Naive thymus-derived CD4-positive, alpha-beta T cell (primary cell): ENCODE data around the gene HAGH. TPM values are rescaled to one million over a fixed set of nuclear protein-coding genes. Genes with fewer than 3 reads are reported as not detected.

ENCODE experiments used
- ATAC-seq: fragments of 150-1000 bp; cut with Tn5 transposase; 2 replicates; pipeline ENCODE4 v1.10.0; 2021; ENCODE audit warnings: mild to moderate bottlenecking, moderate library complexity
- CTCF ChIA-PET: fragments of 350-600 bp; sonication (Branson Sonifier 250); formaldehyde crosslinking; loops from one replicate; lab custom pipeline; 2021; ENCODE audit warnings: antibody characterized with exemption; lab: Charles Lee
- POLR2A ChIA-PET: fragments of 350-600 bp; sonication (Branson Sonifier 250); formaldehyde crosslinking; loops from one replicate; lab custom pipeline; 2021; ENCODE audit warnings: antibody characterized with exemption, inconsistent platforms; lab: Charles Lee
- DNase-seq, 9 donors: peaks; one replicate each; pipeline versions ENCODE4 v3.0.0 to v3.0.0-alpha.2; 2020 to 2022; ENCODE audit warnings: mixed read lengths in 1 of 9
- H3K27ac ChIP-seq: one replicate; pipeline ENCODE4 v1.7.0; 2013; ENCODE audit warnings: mild to moderate bottlenecking, low read depth, low read length, moderate library complexity
- H3K27me3 ChIP-seq, 2 donors: one replicate each; pipeline ENCODE4 v1.7.0; 2013; ENCODE audit warnings: low read length in 2 of 2, mild to moderate bottlenecking in 2 of 2, moderate library complexity in 2 of 2; ENCODE audit not compliant: control insufficient read depth in 2 of 2, insufficient read depth in 2 of 2
- H3K36me3 ChIP-seq, 3 experiments: 1 replicate in 2 of 3; 2 replicates in 1 of 3; pipeline ENCODE4 v1.7.0; 2013; ENCODE audit warnings: low read length in 3 of 3, mild to moderate bottlenecking in 3 of 3, moderate library complexity in 1 of 3; ENCODE audit not compliant: insufficient read depth in 3 of 3, control insufficient read depth in 2 of 3
- H3K4me1 ChIP-seq, 2 donors: one replicate each; pipeline ENCODE4 v1.7.0; 2013; ENCODE audit warnings: low read length in 2 of 2, mild to moderate bottlenecking in 2 of 2, moderate library complexity in 1 of 2; ENCODE audit not compliant: control insufficient read depth in 2 of 2, insufficient read depth in 2 of 2
- H3K4me3 ChIP-seq: 2 replicates; pipeline ENCODE4 v1.7.0; 2013; ENCODE audit warnings: mild to moderate bottlenecking, low read length
- H3K9me3 ChIP-seq, 3 experiments: 1 replicate in 2 of 3; 2 replicates in 1 of 3; pipeline ENCODE4 v1.7.0; 2013; ENCODE audit warnings: low read length in 3 of 3; ENCODE audit not compliant: control insufficient read depth in 2 of 3
- H3K27ac Mint-ChIP-seq, 9 donors: one replicate each; pipeline ENCODE4 v1.8.0; 2020 to 2022; ENCODE audit warnings: mixed read lengths in 9 of 9, mild to moderate bottlenecking in 8 of 9, moderate library complexity in 5 of 9, inconsistent platforms in 2 of 9
- H3K27me3 Mint-ChIP-seq, 5 donors: one replicate each; pipeline ENCODE4 v1.8.0; 2021 to 2022; ENCODE audit warnings: mixed read lengths in 5 of 5, mild to moderate bottlenecking in 1 of 5
- H3K36me3 Mint-ChIP-seq, 5 donors: one replicate each; pipeline ENCODE4 v1.8.0; 2020 to 2022; ENCODE audit warnings: mixed read lengths in 5 of 5, mild to moderate bottlenecking in 3 of 5, inconsistent platforms in 1 of 5
- H3K4me1 Mint-ChIP-seq, 7 donors: one replicate each; pipeline ENCODE4 v1.8.0; 2020 to 2022; ENCODE audit warnings: mixed read lengths in 7 of 7, mild to moderate bottlenecking in 3 of 7, inconsistent platforms in 1 of 7
- H3K4me3 Mint-ChIP-seq, 10 donors: one replicate each; pipeline ENCODE4 v1.8.0; 2020 to 2022; ENCODE audit warnings: mild to moderate bottlenecking in 10 of 10, mixed read lengths in 10 of 10, moderate library complexity in 6 of 10, inconsistent platforms in 2 of 10
- H3K9me3 Mint-ChIP-seq, 11 donors: one replicate each; pipeline ENCODE4 v1.8.0; 2020 to 2022; ENCODE audit warnings: mixed read lengths in 11 of 11, mild to moderate bottlenecking in 4 of 11, inconsistent platforms in 1 of 11, moderate library complexity in 1 of 11
- intact Hi-C, 2 donors: fragments of 100-400 bp; cut with micrococcal nuclease; formaldehyde crosslinking; loops; one replicate each; pipeline ENCODE4 v1.15.1; 2023
- polyA plus RNA-seq, 2 donors: library from polyadenylated mRNA; unstranded; fragments of 300-500 nt; fragmentation: Illumina TruSeq; gene quantifications; one replicate each; pipeline ENCODE4 v1.2.3, GENCODE V29; 2021
- total RNA-seq, 6 experiments: library from RNA in 5 of 6; stranded (reverse) in 5 of 6; gene quantifications; 1 replicate in 5 of 6; 2 replicates in 1 of 6; pipeline ENCODE4 v1.2.3 and lab custom pipeline; 2021 to 2026

The HAGH gene
- total and polyA plus RNA-seq, 7 experiments from 2014 or later = 39.4 to 72.9 (median 48.9) TPM

GRCh38 chr16:1857433-1858097 lies 30.9 kb upstream of the HAGH start:
- intact Hi-C loops = no loop called here
- H3K4me3 Mint-ChIP-seq = peak overlapping the region in 1 of 10 donors; percentile 50
- Histone ChIP-seq H3K4me3 (no peak overlapping the region), H3K27me3 (no peaks in the 10 kb centered on the region), H3K4me1 (peaks cover 0 to 18% of the 10 kb centered on the region in 2 donors), H3K9me3 (no peaks in the 10 kb centered on the region), H3K36me3 (no peaks in the 10 kb centered on the region), H3K27ac (no peak overlapping the region)
- H3K27me3 Mint-ChIP-seq = peaks cover 4 to 40% (median 5%) of the 10 kb centered on the region in 5 donors
- ATAC-seq (no peak), DNase-seq (no peak)
- ChIA-PET POLR2A (interaction anchor here (1.1 kb wide), 1 partner anchor 8 kb away, joined by 3 read pairs; no protein-coding TSS in a partner anchor), CTCF (no interaction called here)
- peaks cover 9 to 35% (median 31%) of the 10 kb centered on the region in 7 donors for H3K4me1 Mint-ChIP-seq
- peak overlapping the region in 7 of 9 donors; percentile 20 to 88 (median 79) for H3K27ac Mint-ChIP-seq
- H3K36me3 Mint-ChIP-seq = no peaks in the 10 kb centered on the region
- no peaks in the 10 kb centered on the region for H3K9me3 Mint-ChIP-seq

GRCh38 chr16:1851793-1852192 lies 25.2 kb upstream of the HAGH start:
- intact Hi-C loops = no loop called here
- ATAC-seq = no peak
- CTCF ChIA-PET = no interaction called here

GRCh38 chr16:1850981-1851380 lies 24.4 kb upstream of the HAGH start:
- no peaks in the 10 kb centered on the region for H3K9me3 ChIP-seq
- DNase-seq = no peak
- CTCF ChIA-PET = no interaction called here

More at GRCh38 chr16:1851793-1852192, 25.2 kb upstream of the HAGH start:
- H3K27me3 Mint-ChIP-seq = no peaks in the 10 kb centered on the region
- H3K36me3 ChIP-seq = no peaks in the 10 kb centered on the region
- H3K27ac ChIP-seq = no peak overlapping the region
- no peaks in the 10 kb centered on the region for H3K36me3 Mint-ChIP-seq
- POLR2A ChIA-PET = interaction anchor here (1.0 kb wide), 1 partner anchor 25 kb away, joined by 4 read pairs; the partner anchor contains the start of genes FAHD1 and HAGH
- no peaks in the 10 kb centered on the region for H3K9me3 ChIP-seq
- peaks cover 0 to 18% of the 10 kb centered on the region in 2 donors for H3K4me1 ChIP-seq
- no peak overlapping the region for H3K4me3 Mint-ChIP-seq
- H3K27me3 ChIP-seq = no peaks in the 10 kb centered on the region
- no peak overlapping the region for H3K27ac Mint-ChIP-seq
- no peak for DNase-seq
- no peak overlapping the region for H3K4me3 ChIP-seq
- H3K4me1 Mint-ChIP-seq = peaks cover 8 to 22% (median 20%) of the 10 kb centered on the region in 7 donors
- H3K9me3 Mint-ChIP-seq = no peaks in the 10 kb centered on the region

GRCh38 chr16:1846416-1846815 lies 19.8 kb upstream of the HAGH start:
- ATAC-seq (no peak), DNase-seq (no peak)
- Histone ChIP-seq H3K27ac (no peak overlapping the region), H3K9me3 (no peaks in the 10 kb centered on the region), H3K4me1 (no peaks in the 10 kb centered on the region), H3K4me3 (no peak overlapping the region), H3K27me3 (no peaks in the 10 kb centered on the region), H3K36me3 (no peaks in the 10 kb centered on the region)
- no peaks in the 10 kb centered on the region for H3K36me3 Mint-ChIP-seq
- H3K4me1 Mint-ChIP-seq = no peaks in the 10 kb centered on the region
- no peaks in the 10 kb centered on the region for H3K9me3 Mint-ChIP-seq
- H3K4me3 Mint-ChIP-seq = no peak overlapping the region
- ChIA-PET POLR2A (no interaction called here), CTCF (interaction anchor here (0.7 kb wide), 1 partner anchor 483 kb away, joined by 3 read pairs; no protein-coding TSS in a partner anchor)
- intact Hi-C loops = no loop called here
- H3K27ac Mint-ChIP-seq = no peak overlapping the region
- H3K27me3 Mint-ChIP-seq = peaks cover 0 to 9% (median 4%) of the 10 kb centered on the region in 5 donors

More at GRCh38 chr16:1850981-1851380, 24.4 kb upstream of the HAGH start:
- intact Hi-C loops = no loop called here
- Histone ChIP-seq H3K36me3 (no peaks in the 10 kb centered on the region), H3K4me3 (no peak overlapping the region), H3K27ac (no peak overlapping the region), H3K4me1 (peaks cover 0 to 17% of the 10 kb centered on the region in 2 donors), H3K27me3 (no peaks in the 10 kb centered on the region)
- Mint-ChIP-seq H3K36me3 (no peaks in the 10 kb centered on the region), H3K27me3 (peaks cover 0 to 6% (median 3%) of the 10 kb centered on the region in 5 donors), H3K27ac (peak overlapping the region in 1 of 9 donors; percentile 61), H3K9me3 (no peaks in the 10 kb centered on the region), H3K4me3 (no peak overlapping the region), H3K4me1 (peaks cover 8 to 22% (median 19%) of the 10 kb centered on the region in 7 donors)
- ATAC-seq = no peak
- POLR2A ChIA-PET = interaction anchor here (1.0 kb wide), 1 partner anchor 24 kb away, joined by 4 read pairs; the partner anchor contains the start of genes FAHD1 and HAGH

GRCh38 chr16:1845985-1846384 lies 19.4 kb upstream of the HAGH start:
- intact Hi-C loops = no loop called here
- CTCF ChIA-PET = no interaction called here
- Histone ChIP-seq H3K27ac (no peak overlapping the region), H3K4me3 (no peak overlapping the region), H3K4me1 (no peaks in the 10 kb centered on the region), H3K36me3 (no peaks in the 10 kb centered on the region), H3K27me3 (no peaks in the 10 kb centered on the region), H3K9me3 (no peaks in the 10 kb centered on the region)
- no peak for DNase-seq
- POLR2A ChIA-PET = interaction anchor here (0.8 kb wide), 1 partner anchor 19 kb away, joined by 4 read pairs; the partner anchor contains the start of genes FAHD1 and HAGH
- H3K27ac Mint-ChIP-seq = no peak overlapping the region
- ATAC-seq = no peak
- no peak overlapping the region for H3K4me3 Mint-ChIP-seq
- peaks cover 0 to 9% (median 4%) of the 10 kb centered on the region in 5 donors for H3K27me3 Mint-ChIP-seq
- H3K9me3 Mint-ChIP-seq = no peaks in the 10 kb centered on the region
- no peaks in the 10 kb centered on the region for H3K4me1 Mint-ChIP-seq
- no peaks in the 10 kb centered on the region for H3K36me3 Mint-ChIP-seq

GRCh38 chr16:1839554-1839953 lies 12.9 kb upstream of the HAGH start:
- Histone ChIP-seq H3K27ac (no peak overlapping the region), H3K9me3 (no peaks in the 10 kb centered on the region), H3K27me3 (no peaks in the 10 kb centered on the region), H3K4me3 (no peak overlapping the region), H3K36me3 (no peaks in the 10 kb centered on the region), H3K4me1 (no peaks in the 10 kb centered on the region)
- ChIA-PET CTCF (no interaction called here), POLR2A (no interaction called here)
- Mint-ChIP-seq H3K4me3 (no peak overlapping the region), H3K27ac (no peak overlapping the region), H3K36me3 (no peaks in the 10 kb centered on the region), H3K27me3 (no peaks in the 10 kb centered on the region), H3K9me3 (no peaks in the 10 kb centered on the region), H3K4me1 (no peaks in the 10 kb centered on the region)
- DNase-seq (no peak), ATAC-seq (no peak)
- intact Hi-C loops = no loop called here
